Stimulated activated CD4-positive, alpha-beta T cell treated with anti-CD3 and anti-CD28 coated beads, Interleukin-2, amount 100 ng/mL, for 48 hours (primary cell): ENCODE measurements around the gene QKI.

Source experiments
- DNase-seq, 2 donors: peaks; one replicate each; pipeline ENCODE4 v3.0.0-alpha.2; 2020

The QKI gene

DNA sequence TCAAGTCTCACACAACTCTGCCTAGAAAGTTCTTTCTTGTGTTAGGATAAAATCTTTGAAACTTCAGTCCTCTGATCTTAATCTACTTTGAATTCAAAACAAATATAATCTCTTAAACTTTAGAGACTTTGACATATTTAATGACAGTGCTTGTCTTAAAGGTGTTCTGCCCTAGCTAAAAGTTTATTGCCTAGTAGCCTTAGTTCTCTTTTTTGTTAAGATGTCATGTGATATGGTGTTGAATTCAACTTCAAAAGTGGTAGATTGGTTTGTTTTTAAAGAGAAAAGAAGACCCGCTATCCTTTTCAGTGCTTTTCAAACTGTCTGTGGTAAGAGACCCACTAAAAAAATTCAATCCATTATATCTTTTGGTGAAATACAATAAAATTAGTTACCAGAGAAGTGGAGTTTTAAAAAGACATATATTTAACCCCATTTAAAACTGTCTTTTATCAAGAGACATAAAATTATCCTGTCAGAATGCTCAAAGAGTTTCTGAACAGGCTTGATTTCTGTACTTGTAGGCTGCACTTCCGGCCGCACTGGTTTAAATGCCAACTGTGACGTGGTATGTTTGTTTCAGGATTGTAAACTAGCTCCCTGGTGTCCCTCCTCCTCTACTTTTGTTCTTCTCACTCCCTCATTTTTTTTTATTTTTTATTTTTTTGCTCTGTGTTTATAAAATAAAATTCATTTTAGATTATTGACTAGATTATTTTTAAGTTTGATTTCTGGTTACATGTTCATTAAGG, 76.5 kb downstream of the QKI start:
- no peak for DNase-seq

DNA sequence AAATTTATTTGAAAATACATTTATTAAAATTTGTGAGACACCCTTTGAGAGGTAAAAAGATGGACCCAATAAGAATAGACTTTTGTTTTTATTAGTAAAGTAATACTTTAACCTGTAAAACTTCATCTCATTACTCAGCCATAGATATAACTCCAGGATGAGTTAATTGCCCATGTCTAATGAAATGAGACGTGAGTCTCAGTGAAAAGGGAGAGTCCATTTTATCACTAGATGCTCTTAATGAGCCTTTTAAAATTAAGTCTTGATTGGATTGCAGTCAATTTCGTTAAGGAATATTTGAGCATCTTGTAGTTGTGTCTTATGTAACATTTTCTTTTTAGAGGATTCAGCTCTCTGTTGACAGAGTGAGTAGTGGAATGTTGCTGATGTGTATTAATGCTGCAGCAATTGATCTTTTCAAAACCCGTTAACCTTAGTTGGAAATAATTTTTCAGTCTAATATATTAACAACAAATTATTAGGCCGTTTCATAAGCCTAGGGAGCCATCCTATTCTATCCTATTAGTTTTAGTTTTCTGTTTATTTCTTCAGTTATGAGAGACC, 77.3 kb downstream of the QKI start:
- DNase-seq, result no peak

- no peak for DNase-seq
These were observed 79.8 kb downstream of the QKI start for GRCh38 chr6:163494279-163494727.

DNA sequence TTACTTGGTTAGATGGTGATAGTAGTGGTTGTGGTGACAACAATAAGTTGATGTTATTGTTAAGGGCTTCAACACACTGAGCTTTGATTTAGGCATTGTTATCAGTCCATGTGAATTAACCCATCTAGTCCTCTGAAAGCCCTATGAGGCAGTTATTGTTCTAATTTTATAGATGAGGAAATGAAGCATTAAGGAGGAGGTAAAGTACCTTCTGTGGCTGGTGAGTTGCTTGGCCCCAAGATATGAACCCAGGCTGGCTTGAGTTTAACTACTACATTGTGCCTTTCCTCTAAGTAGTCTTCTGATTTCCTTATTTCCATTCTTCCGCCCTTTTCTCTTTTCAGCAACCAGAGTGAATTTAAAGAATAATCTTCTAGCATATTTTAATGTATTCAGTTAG, 81.7 kb downstream of the QKI start:
- no peak for DNase-seq

- no peak for DNase-seq
These were observed 85.6 kb downstream of the QKI start for GRCh38 chr6:163500105-163500504.

- no peak for DNase-seq
These were observed 86.5 kb downstream of the QKI start for GRCh38 chr6:163501026-163501425.

DNA sequence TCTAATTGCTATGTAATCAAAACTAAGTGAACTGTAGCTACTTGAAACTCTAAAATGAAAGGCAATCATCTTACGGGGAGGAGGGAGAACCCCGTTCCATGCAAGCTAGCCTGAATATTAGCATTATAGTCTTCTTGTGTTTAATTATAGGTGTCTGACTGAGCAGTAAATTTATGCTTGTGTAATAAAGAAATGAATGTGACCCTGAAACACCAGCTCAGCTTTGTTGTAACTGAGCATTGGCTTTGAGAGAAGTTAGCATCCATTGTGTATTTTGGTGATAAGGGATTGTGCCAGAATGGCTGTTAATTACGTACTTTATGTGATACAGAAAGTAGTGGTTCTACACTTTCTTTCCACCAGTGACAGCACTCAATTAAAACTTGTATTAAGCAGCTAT, 86.9 kb downstream of the QKI start:
- no peak for DNase-seq

DNA sequence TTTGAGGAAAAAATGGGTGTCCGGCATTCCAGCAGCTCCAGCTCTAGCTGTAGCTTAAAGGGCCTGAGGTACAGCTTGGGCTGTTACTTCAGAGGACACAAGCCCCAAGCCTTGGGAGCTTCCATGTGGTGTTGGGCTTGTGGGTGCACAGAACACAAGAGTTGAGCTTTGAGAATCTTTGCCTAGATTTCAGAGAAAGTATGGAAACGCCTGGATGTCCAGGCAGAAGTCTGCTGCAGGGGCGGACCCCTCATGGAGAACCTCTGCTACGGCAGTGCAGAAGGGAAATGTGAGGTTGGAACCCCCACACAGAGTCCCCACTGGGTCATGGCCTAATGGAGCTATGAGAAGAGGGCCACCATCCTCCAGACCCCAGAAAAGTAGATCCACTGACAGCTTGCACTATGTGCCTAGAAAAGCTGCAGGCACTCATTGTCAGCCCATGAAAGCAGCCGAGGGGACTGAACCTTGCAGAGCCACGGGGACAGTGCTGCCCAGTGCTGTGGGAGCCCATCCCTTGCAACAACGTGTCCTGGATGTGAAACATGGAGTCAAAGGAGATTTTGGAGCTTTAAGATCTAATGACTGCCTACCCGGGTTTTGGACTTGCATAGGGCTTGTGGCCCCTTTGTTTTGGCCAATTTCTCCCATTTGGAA, 90.6 kb downstream of the QKI start:
- no peak for DNase-seq

DNA sequence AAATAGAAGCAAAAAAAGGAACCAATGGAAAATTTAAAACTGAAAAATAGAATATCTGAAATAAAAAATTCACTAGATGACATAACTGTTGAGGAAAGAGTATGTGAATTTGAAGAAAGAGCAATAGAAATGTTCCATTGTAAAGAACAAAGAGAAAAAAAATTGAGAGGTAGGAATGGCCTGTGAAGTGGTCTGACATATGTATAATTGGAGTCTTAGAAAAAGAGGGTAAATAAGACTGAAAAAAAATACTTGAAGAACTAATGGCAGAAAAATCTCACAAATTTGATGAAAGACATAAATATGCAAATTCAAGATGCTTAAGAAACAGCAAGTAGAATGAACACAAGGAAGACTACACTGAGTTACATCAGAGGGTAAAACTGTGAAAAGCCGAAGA, 93.4 kb downstream of the QKI start:
- no peak for DNase-seq

- DNase-seq, result no peak
These were observed 98.5 kb downstream of the QKI start for GRCh38 chr6:163513003-163513402.

GRCh38 chr6:163513570-163514166, 99.2 kb downstream of the QKI start:
- no peak for DNase-seq

DNA sequence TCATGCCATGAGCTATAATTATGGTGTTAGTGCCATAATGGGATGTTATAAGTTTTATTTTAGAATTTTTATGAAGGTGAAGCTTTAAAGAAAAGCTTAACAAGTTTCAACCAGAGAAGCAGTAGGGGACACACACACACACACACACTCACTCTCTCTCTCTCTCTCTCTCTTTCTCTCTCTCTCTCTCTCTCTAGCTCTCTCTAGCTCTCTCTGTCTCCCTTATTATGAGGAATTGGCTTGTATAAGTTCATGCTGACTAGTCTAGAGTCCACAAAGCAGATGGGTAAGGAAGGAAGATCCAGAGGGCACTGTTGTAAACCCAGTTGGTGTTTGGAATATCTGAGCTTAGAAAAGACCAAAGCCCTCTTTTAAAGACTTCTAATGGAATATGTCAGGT, 102.4 kb downstream of the QKI start:
- no peak for DNase-seq

DNA sequence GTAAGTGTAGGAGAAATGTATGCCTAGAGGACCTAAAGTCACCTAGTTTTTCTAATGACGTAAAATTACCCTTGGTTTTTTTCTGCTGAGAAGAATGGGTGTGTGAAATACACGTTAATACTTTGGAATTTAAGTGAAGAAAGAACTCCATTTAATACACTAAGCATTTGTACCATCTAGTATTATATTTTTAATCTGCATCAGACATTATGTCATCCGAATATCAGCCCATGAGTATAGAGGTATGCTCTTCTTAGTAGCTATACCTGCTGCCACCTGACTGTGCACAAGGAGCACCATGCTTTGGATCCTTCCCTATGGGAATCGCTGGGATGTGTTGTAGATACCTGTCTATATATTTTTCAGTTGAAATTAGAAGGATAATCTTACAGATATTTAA, 106.4 kb downstream of the QKI start:
- DNase-seq, result no peak

DNA sequence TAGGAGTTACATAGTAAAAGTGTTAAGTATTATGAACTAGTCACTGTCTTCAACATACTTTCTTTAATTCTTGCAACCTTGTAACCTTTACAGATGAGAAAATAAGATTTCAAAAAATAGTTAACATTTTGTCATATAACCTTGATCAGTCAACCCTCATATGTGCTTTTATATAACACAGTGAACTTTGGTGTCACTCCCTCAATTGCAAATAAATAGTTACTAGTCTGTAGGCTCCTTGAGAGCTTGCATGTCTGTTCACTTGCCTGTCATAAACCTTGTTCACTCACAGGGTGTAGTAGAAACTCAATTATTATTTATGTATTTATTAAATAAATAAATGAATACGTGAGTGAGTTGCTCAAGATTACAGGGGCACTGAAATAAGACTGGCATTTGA, 107.5 kb downstream of the QKI start:
- DNase-seq, result no peak

DNA sequence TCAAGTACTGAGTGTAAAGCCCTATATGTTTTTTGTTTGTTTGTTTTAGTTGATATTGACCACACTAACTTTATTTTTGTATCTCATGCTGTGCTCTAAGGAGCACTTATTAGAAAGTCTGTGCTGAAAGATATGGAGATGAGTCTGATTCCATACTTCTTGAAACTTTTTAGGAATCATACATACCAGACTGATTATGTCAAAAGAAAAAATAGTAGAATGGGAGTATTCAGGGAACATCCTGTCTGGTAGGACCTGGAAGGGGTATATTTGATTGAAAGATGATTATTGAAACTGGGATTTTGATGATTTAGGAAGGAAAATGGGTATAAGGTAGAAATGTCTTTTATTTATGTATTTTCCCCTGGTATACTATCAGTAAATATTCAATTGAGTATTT, 111.4 kb downstream of the QKI start:
- DNase-seq, result no peak

- no peak for DNase-seq
These were observed 111.8 kb downstream of the QKI start for GRCh38 chr6:163526346-163526745.

DNA sequence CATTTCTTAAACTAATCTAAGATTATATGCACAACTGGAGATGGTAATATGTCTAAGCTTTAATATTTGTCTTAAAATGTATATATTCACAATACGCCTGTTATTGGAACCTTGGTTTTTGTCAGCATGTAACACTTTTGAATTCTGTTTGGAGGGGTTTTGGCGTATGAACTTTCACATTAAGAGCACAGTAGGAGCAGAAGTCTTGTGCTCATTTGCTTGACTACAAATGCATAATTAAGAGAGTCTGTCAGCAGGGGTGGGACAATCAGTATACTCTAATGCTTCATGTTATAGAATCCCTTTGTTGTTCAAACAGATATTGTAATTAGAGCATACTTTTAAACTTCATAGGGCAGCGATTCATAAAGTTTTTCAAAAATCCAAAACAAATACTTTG, 112.8 kb downstream of the QKI start:
- DNase-seq, result no peak

GRCh38 chr6:163529605-163530004, 115.1 kb downstream of the QKI start:
- DNase-seq, result no peak

- DNase-seq, result no peak
These were observed 115.9 kb downstream of the QKI start for GRCh38 chr6:163530406-163530805.

DNA sequence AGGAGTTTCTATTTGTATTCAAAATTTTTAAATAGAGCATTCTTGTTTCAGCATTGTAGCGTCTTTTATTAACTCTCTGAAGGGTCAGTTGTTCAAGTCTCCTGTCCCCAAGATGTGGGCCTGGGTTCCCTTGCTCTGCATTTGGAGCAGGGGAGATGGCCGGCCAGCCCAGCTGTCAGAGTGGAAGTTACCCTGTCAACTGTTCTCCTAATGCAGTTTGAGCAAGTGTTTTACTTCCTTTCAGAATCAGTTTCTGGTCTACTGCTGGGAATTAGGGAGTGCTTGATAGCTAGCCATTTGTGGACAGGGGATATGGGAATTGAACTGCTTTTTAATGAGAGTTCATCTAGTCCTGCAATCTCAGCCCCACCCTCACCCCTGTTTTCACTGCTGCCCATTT, 116.6 kb downstream of the QKI start:
- no peak for DNase-seq

GRCh38 chr6:163532526-163533078, 118.1 kb downstream of the QKI start:
- DNase-seq, result no peak

GRCh38 chr6:163533443-163533842, 118.9 kb downstream of the QKI start:
- DNase-seq, result no peak

GRCh38 chr6:163536770-163537169, 122.3 kb downstream of the QKI start:
- DNase-seq, result no peak

GRCh38 chr6:163538331-163538730, 123.8 kb downstream of the QKI start:
- no peak for DNase-seq
